GM10266 (cell line): ENCODE measurements around the gene ILK.

Experiments
- DNase-seq: peaks from one replicate; pipeline ENCODE4 v3.0.0; 2012; ENCODE audit errors: extremely low spot score
- CTCF ChIP-seq: IDR thresholded peaks from 2 replicates; pipeline ENCODE4 v1.5.1; 2012; ENCODE audit warnings: mild to moderate bottlenecking, low read depth; ENCODE audit not compliant: control insufficient read depth, insufficient read depth; ENCODE audit errors: missing control alignments

Gene ILK

DNA sequence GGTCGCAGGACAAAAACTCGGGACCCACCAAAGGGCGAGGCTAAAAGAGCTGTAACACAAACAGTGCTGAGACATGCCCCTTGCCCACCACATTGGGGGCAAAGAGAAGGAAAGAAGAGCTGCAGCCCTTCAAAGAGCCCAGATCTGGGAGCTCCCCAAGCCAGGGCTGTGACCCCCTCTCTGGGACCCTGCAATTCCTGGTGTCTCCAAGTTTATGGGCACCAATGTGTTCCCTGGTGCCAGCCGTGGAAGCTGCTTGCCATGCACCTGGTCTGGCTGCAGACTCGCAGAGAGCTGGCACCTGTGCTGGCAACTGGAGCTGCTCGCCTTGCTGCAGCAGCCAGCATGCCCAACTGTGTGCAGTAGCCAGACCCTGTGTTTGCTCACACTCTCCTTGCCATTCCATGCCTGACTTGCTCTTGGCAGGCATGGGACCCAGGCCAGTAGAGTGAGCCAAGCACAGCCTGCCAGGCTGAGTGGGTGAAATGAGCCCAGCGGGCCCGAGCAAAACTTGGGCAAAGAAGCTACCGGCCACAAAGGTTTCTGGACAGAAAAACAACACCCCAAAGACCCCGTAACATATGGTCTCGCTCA is 16.1 kb upstream of the ILK start:
- no peak for TF ChIP-seq CTCF
- DNase-seq: no peak

- no peak for DNase-seq
- TF ChIP-seq CTCF: no peak
Measured at GRCh38 chr11:6588018-6588417, 15.6 kb upstream of the ILK start.

DNA sequence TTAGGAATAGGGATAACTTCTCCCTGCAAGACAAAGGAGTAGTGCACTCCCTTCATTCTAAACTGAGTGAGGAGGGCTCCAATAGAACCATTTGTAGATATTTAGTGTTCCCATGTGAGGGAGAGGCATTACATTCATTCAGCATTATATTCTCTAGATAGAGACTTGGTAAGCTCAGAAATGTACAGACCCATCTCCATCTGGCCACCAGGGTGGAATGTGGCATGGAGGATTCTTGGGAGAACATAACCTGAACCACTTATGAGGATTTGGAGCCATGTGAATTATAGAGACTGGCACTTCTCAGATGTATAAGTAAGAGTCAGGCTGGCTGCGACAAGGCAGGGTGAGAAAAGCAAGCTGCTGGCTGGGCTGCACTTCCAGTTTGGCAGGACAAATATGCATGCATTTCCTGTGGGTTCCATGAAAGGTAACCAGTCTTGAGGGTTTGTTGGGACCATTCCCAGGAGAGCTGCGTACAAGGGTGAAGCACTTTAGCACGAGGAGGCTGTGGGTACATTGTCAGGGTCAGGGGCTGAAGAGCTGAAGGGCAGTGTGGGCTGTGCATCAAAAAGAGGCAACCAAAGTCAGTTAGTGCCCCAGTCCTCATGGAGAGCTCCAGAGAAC is 9.3 kb upstream of the ILK start:
- TF ChIP-seq CTCF: no peak
- no peak for DNase-seq

DNA sequence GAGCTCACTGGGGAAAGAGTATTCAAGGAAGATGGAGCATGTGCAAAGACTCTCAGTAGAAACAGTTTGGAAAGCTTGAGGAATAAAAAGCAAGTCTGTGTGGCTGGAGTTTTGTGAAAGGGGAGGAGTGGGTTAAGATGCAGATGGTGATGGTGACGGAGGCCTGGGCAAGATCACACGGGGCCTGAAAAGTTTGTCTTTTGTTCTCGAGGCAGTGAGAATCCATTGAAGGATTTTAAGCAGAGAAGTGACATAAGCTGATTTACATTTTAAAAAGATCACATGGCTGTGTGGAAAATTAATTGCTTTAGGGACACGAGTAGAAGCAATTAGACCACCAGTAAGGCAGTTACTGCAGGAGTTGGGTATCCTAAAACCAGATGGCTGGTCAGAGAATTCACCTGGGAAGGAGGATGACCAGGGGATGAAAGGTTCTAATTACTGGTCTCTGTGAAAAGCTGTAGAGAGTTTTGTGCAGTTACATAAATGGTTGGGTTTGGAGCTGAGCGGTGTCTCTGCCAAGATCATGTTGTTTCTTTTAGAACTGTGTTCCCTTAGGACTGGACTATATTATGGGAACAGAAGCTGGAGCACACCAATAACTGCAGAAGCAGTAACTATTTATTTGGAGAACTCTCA is 7.2 kb upstream of the ILK start:
- no peak for DNase-seq
- TF ChIP-seq CTCF: no peak

- TF ChIP-seq CTCF: no peak
Measured at GRCh38 chr11:6598555-6598954, 5.0 kb upstream of the ILK start.

GRCh38 chr11:6599449-6599848 is 4.1 kb upstream of the ILK start:
- no peak for TF ChIP-seq CTCF
- no peak for DNase-seq

More at GRCh38 chr11:6598555-6598954, 5.0 kb upstream of the ILK start:
- DNase-seq: no peak

DNA sequence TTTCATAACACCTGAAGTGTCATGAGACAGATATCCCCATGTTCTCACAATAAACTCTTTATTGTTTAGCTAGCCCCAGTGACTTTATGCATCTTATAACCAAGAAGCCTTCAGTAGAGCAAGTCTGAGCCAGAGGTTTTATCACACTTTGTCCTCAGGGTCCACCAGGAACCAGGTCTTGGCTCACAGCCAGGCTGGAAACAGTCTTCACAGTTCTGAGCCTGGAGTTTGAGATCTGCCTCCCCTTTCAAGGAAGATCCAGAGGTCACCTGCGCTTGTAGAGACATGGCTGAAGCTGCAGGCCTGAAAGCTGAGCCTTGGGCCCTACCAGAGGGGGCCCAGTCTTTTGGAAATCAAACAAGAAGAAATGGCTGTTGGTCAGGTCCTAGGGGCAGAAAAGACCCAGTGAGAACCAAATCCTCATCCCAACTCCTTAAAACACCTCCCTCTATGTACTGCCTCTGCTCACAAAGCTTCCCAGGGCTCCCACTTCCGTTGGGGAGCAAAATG is 3.6 kb upstream of the ILK start:
- no peak for DNase-seq
- TF ChIP-seq CTCF: no peak
